HG02588 (cell line): ENCODE results near the gene XRCC3.

ENCODE experiments used
- ATAC-seq: cut with Tn5 transposase; IDR thresholded peaks from one replicate; pipeline ENCODE4 v1.9.1; 2021; ENCODE audit warnings: mild to moderate bottlenecking, moderate library complexity; ENCODE audit not compliant: unreplicated experiment

XRCC3 gene

DNA sequence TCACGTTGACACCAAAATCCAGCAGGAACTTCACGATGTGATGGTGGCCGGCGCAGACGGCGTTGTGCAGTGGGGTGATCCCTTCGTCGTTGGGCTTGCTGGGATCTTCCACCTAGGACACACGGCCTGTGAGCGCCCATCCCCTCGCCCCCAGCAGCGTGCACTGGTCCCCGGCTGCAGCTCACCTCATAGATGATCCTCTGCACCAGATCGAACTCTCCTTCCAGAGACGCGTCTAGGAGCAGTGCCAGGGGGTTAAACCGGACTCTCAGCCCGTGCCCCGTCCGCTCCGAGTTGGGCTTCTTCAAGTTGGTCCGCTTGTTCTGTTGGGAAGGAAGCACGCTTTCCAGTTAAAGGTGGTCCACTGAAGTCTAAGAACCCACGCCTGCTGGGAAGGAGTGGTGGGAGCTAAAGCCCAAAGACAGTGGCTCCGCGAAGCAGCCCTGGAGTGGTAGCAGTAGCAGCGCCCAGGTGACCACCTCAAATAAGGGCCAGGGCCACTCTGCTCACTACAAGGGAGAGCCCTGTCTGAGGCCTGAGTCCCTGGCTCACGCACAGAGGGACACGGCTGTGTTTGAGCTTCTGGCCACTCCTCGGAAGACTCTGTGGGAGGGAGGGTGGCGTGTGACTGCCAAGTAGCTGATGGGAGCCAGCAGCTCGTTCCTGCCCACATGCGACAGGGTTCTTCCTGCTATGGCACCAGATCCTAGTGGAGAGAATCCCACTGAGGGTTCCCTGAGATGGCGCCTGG lies 23.6 kb upstream of the XRCC3 start:
- no peak for ATAC-seq

DNA sequence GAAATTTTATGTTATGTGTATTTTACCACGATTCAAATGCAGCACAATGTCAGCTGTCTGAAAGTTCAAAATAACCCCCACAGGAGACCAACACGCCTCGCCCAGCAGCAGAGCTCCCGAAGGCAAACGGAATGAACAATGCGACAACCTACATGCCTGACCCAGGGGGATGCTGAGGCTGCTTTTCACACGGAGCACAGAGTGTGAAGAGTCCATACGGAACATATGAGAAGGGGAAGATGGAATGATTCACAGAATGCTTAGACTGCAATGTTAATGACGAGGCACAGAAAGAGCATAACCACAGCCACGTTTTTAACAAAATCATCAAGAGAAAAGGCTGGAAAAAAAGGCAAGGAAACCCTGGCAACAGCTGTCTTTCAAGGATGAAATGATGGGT lies 22.9 kb upstream of the XRCC3 start:
- ATAC-seq, result no peak

DNA sequence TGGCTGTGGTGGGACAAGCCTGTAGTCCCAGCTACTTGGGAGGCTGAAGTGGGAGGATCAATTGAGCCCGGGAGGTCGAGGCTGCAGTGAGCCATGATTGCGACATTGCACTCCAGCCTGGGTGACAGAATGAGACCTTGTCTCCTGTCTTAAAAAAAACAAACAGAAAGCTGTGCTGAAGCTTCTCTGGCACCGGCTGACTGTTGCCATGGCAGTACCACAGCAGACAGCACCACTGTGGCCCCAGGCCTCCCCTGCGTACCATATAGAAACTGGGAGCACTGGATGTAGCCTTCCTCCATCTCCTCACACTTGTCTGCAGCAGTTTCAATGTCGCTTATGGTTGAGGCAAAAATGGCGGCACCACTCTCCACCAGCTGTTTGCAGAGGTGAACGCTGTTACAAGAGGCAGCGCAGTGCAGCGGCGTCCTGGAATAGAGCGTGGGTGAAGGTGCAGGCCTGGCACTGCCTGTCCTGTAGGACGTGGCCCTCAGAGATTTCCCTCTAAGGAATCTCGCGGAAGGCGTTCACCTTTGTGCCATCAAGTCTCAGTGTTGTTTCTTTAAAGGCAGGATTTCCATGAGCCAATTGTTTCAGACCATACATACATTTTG lies 22.3 kb upstream of the XRCC3 start:
- no peak for ATAC-seq

DNA sequence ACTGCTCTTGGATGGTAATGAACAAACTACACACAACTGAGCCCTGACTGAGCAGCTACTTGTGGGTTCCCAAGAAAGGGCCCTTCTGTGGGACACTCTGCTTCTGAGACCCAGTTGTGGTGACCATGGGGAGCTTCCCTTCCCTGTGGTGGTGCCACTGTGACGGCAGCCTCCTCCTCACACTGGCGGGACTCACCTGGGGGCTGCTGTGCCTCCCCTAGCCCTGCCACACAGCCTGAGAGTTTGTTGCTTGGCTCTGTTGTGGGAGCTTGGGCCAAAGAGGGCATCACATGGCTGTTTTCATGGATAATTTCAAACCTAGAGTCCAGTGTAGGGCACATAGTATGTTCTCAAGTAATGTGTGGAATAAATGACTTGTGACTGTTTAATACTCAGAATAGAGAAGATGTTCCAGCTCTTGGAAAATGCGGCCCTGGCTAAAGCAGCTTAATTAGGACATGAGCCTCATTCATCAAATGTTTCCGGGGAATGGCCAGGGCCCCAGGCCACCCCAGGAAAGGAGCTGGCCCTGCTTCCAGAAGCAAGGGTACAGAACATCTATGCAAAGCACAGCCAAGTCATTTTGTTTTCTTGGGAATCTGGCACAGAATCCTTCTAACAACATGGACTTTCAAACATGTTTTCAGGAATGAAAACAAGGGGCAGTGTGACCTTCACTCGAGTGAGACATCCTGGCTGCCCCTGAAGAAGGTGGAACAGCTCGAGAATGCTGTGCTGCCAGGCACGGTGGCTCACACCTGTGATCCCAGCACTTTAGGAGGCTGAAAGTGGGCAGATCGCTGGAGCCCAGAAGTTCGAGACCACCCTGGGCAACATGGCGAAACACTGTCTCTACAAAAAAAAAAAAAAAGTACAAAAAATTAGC lies 21.5 kb upstream of the XRCC3 start:
- no peak for ATAC-seq

DNA sequence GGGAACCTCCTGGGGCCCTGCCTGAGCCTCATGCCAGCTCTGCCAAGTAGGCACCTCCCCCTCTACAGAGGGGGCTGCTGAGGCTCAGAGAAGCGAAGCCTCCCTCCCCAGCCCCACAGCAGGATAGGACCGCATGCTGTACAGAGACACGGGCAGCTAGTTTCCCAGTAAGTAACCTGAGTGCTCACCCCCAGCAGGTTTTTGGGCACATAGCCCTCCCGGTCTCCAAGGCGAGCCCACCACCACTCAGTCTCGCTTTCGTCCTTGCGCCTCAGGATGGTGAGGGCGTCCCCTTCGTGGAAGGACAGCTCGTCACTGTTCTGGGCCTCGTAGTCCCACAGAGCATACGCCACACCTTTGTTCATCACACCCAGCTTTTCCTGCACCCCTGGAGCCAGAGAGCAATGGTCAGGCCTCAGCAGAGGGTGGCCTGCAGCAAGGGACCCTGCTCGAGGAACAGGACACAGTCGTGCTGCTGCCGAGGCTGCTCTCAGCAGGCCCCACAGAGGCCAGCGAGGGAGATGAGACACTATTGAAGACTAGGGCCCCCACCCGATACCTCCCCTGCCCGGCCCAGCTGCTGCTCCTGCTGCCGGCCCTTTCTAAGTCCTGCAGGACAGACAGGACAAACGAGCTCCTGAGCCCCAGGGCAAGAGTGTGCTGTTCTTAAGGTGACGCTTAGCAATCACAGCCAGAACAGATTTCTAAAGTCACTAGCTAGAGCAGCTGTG lies 20.7 kb upstream of the XRCC3 start:
- no peak for ATAC-seq

DNA sequence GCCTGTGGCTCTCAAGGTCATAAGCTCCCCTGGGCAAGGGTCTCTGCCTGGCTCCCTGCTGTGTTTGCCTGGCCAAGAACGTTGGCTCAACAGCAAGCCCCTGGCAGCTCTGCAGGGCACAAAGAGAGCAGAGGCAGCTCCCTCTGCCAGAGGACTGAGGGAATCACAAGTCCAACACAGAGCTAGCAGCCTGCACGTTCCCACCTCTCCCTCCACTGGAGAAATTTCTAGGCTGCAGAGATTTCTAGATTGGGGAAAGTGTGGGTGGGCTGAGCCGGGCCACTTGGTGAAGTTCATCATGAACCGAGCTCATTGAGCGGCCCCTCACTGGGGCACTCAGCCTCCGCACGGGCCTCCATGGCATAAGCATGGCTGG lies 20.2 kb upstream of the XRCC3 start:
- ATAC-seq, result no peak

DNA sequence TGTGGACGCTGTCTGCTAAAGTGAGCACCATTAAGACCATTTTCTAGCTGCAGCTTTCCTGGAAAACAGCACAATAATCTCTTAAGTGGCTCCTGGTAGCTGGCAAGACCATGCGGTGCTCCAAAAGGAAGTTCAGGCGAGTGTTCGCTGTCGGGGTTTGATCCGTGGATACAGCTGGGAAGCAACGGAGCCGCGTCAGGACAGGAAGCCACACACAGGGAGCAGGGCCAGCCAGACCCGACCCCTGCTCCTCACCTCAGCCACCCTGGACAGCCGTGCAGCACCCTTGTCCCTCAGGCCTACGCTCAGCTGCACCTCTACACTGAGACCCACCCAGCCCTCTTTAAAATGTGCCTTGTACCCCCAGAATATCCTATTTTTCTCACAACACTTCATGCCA lies 19.8 kb upstream of the XRCC3 start:
- ATAC-seq, result no peak

DNA sequence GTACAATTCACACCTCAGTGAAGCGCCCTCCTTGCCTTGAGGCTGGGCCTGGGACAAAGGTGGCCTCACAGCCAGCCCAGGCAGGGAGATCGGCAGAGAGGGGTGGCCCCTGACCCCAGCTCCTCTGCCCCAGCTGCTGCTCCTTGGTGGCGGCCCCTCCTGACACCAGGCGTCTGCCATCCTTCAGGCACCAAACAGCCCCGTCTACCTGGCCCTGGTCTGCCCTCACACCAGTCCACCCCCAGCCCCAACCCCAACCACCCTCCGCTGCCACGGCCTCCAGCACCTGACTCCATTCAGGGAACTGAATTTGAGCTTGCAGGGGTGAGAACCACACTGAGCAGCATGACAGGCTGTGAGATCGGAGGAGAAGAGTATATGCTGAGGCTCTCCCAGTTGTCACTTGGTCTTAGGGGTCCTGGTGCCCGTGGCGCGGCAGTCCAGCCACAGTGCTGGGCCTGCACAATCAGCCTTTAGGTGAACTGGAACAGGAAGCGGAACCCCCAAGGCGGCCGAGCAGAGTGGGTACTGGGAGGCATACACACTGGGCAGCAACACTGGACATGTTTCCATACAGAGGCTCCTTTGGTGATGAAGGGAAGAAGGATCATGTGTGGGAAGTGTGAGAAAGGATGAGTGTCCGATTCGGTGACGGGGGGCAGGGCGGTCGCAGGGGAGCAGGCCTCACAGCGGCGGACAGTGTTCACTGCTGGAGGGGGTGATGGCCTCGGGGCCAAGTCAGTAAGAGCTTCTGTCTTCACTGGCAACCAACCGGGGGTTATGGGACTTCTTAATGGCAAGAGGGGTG lies 19.0 kb upstream of the XRCC3 start:
- ATAC-seq, result no peak

DNA sequence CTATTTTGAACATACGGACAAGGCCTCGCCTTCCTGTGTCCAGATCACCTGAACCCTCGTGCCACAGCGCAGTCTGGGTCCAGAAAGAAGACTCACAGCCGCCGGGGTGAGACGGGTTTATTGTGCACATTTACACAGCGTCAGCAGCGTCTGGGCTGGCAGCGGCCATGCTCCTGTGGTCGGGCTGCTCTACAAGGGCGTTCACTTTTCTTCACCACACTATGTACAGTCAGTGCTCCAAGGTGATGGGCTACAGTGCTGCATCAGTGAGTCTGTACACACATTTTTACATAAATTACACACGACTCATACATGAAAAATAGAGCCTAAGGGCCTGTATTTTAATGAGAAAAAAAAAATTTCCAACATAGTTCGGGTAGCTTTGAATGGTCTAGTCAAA lies 18.4 kb upstream of the XRCC3 start:
- ATAC-seq, result no peak

DNA sequence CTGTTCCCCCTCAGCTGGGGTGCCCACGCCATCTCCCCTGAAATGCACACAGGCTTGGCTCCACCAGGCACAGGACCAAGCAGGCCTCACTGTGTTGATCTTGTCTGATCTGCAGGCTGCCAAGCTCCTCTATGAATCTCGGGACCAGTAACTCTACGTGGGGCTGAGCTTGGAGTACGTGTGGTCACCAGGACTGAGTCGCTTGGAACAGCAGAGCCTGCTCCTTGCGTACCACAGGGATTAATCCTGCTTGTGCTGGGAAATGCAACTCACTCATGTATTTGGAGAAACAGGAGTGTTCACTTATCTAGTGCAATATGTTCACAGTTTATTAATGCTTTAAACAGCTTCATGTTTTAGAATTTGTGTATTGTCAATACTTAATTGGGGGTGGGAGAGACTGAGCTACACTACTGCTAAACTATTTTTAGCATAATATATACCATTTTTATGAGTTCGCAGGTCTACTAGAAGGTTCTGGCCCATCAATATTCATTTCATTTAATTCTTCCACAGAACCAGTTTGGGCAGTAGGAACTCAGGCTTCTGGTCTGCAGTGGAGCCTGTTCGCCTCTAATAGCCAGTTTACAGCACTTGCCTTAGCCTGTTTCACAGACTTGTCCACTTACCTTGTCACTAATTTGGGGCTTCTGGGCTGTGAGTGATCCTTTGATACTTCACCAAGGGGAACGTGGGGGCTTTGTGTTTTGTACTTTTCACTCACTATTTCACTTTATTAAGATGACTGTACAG lies 17.8 kb upstream of the XRCC3 start:
- no peak for ATAC-seq

DNA sequence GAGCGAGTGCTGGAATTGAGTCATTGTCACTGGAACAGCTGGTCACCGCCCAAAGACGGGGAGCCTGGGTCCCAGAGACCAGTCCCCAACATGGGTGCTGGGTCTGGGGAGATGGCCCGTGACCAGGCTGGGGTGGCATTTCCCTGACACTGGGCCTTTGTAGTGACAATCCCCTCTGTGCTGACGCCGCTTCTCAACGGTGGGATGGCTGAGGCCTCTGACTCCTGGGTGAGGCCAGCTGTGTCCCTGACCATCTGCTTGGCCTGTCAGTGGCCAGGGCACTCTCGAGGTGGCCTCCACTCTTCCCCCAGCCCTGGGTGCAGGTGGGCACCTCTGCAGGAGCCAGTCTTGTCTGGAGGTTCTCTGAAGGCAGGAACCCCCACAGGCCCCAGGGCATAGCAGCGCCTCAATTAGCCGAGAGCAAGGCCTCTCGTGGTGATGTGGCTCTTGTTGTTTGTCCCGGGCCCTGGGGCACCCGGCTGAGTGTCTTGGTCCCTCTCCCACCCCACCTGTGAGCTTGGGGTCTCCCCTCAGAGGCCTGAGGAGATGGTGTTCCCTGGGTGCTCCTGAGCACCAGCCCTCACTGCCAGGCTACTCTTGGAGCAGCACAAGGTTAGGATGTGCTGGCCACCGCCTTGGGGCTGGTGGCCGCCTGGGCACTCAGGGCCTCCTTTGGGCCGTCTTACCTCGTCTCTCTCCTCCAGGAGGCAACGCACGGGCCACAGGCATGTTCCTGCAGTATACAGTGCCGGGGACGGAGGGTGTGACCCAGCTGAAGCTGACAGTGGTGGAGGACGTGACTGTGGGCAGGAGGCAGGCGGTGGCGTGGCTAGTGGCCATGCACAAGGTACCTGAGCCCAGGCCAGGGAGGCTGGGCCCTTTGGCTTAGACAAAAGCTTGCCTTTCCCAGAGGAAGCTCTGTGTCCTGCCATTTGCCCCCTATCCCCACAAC lies 16.9 kb upstream of the XRCC3 start:
- no peak for ATAC-seq

DNA sequence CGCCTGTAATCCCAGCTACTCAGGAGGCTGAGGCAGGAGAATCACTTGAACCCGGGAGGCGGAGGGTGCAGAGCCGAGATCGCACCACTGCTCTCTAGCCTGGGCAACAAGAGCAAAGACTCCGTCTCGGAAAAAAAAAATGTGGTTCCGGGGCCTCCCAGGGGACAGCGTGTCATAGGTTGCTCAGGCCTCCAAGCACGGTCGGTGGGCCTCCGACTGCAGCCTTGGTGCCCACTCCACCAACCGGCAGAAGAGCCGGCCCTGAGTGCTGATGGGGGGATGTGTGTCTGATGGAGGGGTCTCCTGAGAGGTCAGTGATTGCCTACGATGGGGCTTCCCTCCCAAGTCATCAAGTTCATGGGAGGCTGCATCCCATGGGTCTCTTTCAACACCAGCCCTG lies 16.2 kb upstream of the XRCC3 start:
- no peak for ATAC-seq

DNA sequence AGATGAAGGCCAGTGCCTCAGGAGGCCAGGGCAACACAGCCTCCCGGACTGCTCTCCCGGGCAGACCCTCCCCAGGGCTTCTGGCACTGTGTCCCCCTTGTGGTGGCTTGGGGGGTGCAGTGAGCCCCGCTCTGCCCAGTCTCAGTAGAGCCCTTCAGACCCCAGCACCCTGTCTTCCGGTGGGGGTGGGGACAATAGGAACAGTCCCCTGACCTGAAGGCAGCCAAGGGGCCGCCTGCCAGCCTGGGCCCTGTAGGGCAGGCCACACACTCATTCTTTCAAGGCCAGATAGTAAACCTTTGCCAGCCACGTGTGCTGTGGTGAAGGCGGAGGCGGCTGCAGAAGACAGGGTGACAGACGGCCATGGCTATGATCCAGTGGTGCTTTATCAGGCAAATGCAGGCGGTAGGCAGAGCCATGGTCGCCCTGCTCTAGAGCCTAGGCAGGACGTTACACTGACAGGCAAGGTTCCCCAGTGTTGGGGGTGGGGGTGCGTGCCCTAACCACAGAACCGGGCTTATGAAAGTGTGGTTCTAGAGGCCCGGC lies 15.3 kb upstream of the XRCC3 start:
- no peak for ATAC-seq

DNA sequence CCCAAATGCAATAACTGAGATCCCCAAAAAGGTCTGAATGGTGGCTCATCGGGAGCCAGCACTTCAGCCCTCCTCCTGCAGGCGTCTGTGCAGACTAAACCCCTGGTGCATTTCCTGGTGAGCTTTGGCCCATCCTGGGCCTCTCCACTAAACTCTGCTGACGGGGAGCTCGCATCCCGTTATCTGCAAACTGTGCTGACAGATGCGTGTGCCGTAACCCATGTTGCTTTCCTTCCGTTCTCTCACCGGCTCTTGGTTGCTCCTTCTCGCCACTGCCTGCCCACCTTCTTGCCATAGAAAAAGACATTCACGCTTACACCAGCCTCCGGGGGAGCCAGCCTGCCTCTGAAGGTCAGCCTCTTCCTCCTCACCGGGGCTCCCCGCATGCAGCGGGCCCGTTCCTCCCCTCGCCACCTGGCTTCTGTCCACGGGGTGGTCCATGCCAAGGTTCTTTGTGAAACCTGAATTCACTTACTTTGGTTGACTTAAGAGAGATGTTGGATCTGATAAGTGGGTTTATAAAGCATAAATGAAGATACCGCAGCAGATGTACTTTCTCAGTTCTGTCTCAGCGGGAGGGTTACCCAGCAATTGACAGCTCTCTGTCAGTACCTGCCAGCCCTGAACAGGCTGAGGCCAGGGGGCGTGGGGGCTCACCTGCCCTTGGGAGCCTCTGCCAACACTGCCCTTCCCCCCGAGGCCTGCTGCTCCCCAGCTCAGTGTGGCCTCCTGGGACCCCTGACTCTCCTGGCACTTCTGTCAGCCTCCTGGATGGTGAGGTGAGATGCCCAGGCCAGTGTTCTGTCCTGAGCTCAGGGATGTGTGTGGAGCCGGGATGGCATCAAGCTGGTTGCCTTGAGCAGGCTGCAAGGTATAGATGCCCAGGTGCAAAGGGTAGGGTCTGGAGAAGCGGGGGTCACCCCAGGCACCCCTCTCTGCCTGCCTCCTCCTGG lies 14.5 kb upstream of the XRCC3 start:
- no peak for ATAC-seq

DNA sequence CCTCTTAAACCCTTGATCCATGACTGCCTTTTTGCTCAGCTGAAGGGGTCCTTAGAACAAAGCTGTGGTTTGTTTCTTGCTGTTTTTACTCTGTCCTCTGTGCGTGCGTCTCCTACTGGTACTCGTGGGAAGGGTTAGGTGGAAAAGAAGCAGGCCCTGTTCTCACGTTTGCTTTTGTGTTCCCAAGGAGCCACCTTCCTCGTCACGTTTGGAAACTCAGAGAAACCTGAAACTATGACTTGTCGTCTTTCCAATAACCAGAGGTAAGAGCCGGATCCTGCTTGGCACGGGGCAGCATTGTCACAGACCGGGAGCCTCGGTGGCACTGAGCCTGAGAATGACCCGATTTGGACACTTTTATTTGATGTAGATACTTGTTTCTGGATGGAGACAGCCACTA lies 13.5 kb upstream of the XRCC3 start:
- ATAC-seq, result no peak

DNA sequence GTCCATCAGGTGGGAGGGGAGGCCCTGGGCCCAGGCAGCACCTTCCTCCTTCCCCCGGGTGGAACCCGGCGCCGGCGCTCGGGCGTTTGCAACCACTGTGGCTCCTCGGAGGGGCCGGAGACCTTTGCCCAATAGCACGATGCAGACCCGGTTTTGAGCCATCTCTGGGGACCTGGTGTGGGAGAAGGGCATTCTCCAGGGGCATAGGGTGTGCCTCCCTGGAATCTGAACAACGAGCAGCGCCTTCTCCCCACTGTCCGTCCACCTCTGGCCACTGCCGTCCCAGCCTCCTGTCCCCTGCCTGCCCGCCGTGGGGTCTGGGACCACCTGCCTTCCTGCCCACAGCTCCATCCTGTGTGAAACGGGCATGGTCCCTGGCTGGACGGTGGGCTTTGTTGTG lies 12.9 kb upstream of the XRCC3 start:
- no peak for ATAC-seq

DNA sequence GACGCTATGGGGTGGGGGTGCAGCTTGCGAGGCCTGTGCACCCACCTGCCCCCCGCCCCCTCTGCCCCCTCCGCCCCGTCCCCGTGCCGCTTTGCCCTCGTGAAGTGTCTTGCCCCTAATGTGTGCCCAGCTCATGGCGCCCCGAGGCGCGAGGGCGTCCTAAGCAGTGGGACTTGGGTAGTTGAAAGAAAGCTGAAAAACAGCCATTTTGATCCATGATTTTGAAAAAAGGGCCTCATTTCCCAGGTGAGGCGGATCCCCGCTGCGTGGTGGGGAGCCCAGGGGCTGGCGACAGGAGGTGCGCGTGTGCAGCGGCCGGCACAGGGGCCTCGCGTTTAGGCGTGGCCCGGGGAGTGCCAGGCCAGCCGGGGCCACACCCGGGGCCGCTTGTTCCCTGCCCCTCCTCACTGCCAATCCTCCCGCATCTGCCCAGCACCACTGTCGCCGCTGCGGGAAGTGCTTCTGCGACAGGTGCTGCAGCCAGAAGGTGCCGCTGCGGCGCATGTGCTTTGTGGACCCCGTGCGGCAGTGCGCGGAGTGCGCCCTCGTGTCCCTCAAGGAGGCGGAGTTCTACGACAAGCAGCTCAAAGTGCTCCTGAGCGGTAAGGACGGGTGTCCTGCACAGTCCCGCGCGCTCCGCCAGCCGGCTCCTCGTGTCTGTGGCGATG lies 12.2 kb upstream of the XRCC3 start:
- no peak for ATAC-seq
